Omental fat pad (tissue), 4 donors: Measurements from ENCODE around the gene ADISSP. TPM values are rescaled to one million over a fixed set of nuclear protein-coding genes. Genes with fewer than 3 reads are reported as not detected.

ENCODE experiments used
- ATAC-seq: fragments of 150-250 bp; one replicate; pipeline ENCODE4 v1.9.1; 2016; ENCODE audit warnings: mild to moderate bottlenecking, moderate library complexity; ENCODE audit not compliant: low FRiP score
- DNase-seq: peaks from one replicate; pipeline ENCODE4 v3.0.0-alpha.2; 2019; ENCODE audit warnings: low spot score
- CTCF ChIP-seq, 3 donors: fragments of 450-650 bp; IDR thresholded peaks; one replicate each; pipeline ENCODE4 v1.5.1; 2016 to 2017; ENCODE audit warnings: antibody characterized with exemption in 3 of 3, mild to moderate bottlenecking in 3 of 3, moderate library complexity in 2 of 3
- total RNA-seq, 4 donors: library from RNA; depleted of rRNA; stranded (reverse); fragments of >200 nt; gene quantifications; one replicate each; pipeline ENCODE4 v1.1.0, GENCODE V29; 2016

The ADISSP gene
- total RNA-seq, 4 donors from 2014 or later, result 19.7 to 32.3 (median 30.3) TPM

- no peak for ATAC-seq
- DNase-seq, result no peak
- no peak for TF ChIP-seq CTCF (IDR thresholded peaks at IDR 0.05)
Measured at GRCh38 chr20:3730803-3731672, 36.5 kb downstream of the ADISSP start.

DNA sequence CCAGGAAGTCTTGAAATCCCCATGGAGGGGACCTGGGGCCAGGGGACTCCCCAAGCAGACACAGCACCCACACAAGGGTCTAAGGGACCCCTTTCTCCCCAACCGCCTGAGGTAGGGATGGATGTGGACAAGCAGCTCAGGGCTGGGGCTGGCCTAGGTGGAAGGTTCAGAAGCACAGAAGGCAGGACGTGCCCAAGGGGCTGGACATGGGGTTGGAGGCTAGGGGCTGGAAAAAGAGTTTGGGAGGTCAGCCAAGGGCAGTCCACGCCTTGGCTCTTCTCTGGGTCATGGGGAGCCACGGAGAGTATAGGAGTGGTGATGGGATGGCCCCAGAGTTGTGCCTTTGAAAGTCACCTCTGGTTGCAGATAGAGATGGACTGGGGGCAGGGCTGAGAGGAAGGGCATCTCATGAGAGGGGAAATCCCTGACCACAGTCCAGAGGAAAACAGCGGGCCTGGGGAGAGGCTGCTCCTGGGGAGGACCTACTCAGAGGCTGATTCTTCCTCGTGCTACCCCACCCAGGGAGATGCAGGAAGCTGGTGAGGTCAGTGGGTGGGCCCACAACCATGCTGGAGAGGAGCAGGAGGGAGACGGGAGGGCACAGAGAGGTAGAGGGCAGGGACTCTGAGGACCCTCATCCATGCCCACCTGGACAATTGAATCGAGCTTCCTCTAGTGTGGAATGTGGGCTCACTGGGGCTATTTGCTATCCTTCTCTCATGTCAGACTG lies 37.6 kb downstream of the ADISSP start:
- no peak for DNase-seq
- no peak for TF ChIP-seq CTCF (IDR thresholded peaks at IDR 0.05)

GRCh38 chr20:3729378-3729777 lies 38.2 kb downstream of the ADISSP start:
- no peak for DNase-seq
- ATAC-seq, result no peak
- TF ChIP-seq CTCF (IDR thresholded peaks at IDR 0.05), result no peak

More for the DNA sequence above, 37.6 kb downstream of the ADISSP start:
- no peak for ATAC-seq

DNA sequence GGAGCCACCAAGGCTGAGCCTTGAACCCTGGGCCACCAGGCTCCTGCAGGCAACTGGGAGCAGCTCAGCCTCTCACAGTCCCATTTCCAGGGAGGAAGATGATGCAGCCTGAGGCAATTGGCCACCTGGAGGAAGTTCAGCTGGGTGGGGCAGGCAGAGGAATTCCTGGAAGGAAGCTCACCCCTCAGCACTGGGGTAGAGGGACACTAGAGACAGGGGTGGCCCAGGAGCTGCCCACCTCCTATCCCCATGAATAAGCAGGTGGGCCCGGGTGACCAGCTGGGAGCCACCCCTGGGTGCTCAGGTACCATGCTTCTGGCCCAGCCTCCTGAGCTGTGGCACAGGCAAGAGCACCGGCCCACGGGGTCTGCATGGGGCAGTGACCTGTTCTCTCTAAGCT lies 38.7 kb downstream of the ADISSP start:
- no peak for DNase-seq
- no peak for TF ChIP-seq CTCF (IDR thresholded peaks at IDR 0.05)
- no peak for ATAC-seq

GRCh38 chr20:3728354-3728753 lies 39.2 kb downstream of the ADISSP start:
- no peak for TF ChIP-seq CTCF (IDR thresholded peaks at IDR 0.05)
- ATAC-seq, result no peak
- DNase-seq, result no peak

DNA sequence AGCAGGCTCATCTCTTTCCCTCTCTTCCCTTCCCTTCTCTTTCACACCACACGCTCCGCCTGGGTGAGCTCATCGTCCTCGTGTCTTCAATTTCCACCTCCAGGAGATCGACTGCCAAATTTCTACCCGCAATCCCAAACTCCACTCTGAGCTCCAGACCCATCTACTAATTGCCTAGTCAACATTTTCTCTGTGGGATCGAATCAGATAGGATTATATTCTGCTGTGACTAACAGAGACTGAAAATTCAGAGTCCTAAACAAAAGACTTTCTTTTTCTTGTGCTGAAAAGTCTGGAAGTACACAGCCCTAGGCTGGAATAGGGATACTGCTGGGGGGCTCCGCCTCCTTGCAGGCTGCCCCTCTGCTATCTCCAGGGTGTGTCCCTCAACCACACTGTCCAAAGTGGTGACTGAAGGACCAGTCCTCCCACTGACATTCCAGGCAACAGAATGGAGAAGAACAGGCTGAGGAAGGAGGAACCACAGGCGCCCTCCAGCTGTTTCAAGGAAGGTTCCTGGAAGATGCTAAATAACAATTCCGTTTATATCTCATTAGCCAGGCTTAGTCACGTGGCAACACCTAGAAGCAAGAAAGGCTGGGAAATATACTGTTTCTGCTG lies 40.0 kb downstream of the ADISSP start:
- ATAC-seq (peak; percentile 75), DNase-seq (no peak)

More for the DNA sequence above, 40.0 kb downstream of the ADISSP start:
- no peak for TF ChIP-seq CTCF (IDR thresholded peaks at IDR 0.05)
